ENCODE data around the gene LRRFIP2. TPM values are rescaled to one million over a fixed set of nuclear protein-coding genes. Genes with fewer than 3 reads are reported as not detected.
"Not testable (repeated sequence)": the region's sequence is repeated elsewhere in the genome, so short reads cannot be mapped to it uniquely, and the experiment has no call there.

Gene LRRFIP2
- total and polyA plus RNA-seq, 5 experiments from 2014 or later = 11.2 to 34.0 (median 14.6) TPM

GRCh38 chr3:37154668-37155314 lies 19.6 kb downstream of the LRRFIP2 start:
- ATAC-seq (no peak), DNase-seq (peak in 1 of 10 donors; percentile 7)
- Mint-ChIP-seq H3K4me1 (peaks cover 0 to 28% (median 21%) of the 10 kb centered on the region in 4 donors), H3K36me3 (peaks cover 0 to 49% (median 22%) of the 10 kb centered on the region in 3 donors), H3K27ac (peak overlapping the region in 1 of 10 donors; percentile 54), H3K27me3 (no peaks in the 10 kb centered on the region), H3K9me3 (no peaks in the 10 kb centered on the region), H3K4me3 (no peak overlapping the region)
- POLR2A ChIA-PET = no interaction called here

DNA sequence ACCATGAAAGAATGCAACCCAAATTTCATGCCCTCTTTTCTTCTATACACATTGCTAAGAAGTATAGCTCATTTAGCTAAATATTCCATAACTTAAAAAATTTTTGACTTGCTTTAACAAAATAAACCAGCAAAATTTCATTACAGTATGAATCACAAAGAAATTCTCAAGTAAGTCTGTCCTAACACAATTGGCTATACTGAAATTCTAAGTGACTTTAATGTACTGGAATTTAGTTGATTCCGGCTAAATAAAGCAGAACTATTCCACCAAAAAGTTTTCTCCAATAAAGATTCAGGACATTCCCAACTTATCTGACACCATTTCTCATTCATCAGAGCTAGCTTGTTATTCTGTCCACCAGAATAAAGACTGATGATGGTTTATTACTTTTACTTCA lies 23.8 kb downstream of the LRRFIP2 start:
- no peak overlapping the region for H3K27ac Mint-ChIP-seq
- no peaks in the 10 kb centered on the region for H3K27me3 Mint-ChIP-seq
- H3K4me3 Mint-ChIP-seq = no peak overlapping the region
- ATAC-seq (no peak), DNase-seq (no peak)
- H3K36me3 Mint-ChIP-seq = peaks cover 0 to 59% (median 39%) of the 10 kb centered on the region in 3 donors
- POLR2A ChIA-PET = no interaction called here
- no peaks in the 10 kb centered on the region for H3K9me3 Mint-ChIP-seq
- H3K4me1 Mint-ChIP-seq = peaks cover 1 to 26% (median 14%) of the 10 kb centered on the region in 4 donors

DNA sequence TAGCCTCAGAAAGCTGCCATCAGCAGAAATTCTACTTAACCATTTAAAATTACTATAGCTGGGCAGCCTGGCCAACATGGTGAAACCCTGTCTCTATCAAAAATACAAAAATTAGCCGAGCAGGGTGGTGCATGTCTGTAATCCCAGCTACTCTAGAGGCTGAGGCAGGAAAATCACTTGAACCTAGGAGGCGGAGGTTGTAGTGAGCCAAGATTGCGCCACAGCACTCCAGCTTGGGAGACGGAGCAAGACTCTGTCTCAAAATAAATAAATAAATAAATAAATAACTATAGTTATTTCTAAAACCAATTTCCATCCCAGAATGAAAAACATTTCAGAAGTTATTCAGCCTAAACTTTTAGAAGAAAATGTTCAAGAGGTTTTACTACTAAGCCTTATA lies 25.1 kb downstream of the LRRFIP2 start:
- Mint-ChIP-seq H3K27ac (no peak overlapping the region), H3K4me3 (no peak overlapping the region), H3K36me3 (peaks cover 0 to 54% (median 43%) of the 10 kb centered on the region in 3 donors), H3K27me3 (no peaks in the 10 kb centered on the region), H3K9me3 (no peaks in the 10 kb centered on the region), H3K4me1 (peaks cover 1 to 24% (median 6%) of the 10 kb centered on the region in 4 donors)
- DNase-seq (no peak), ATAC-seq (no peak)
- POLR2A ChIA-PET = no interaction called here

GRCh38 chr3:37148208-37148607 lies 26.2 kb downstream of the LRRFIP2 start:
- DNase-seq = no peak
- no peaks in the 10 kb centered on the region for H3K27me3 Mint-ChIP-seq
- peaks cover 1 to 22% (median 5%) of the 10 kb centered on the region in 4 donors for H3K4me1 Mint-ChIP-seq
- H3K27ac Mint-ChIP-seq = no peak overlapping the region
- no peak for ATAC-seq
- POLR2A ChIA-PET = no interaction called here
- H3K4me3 Mint-ChIP-seq = no peak overlapping the region
- peaks cover 1 to 44% (median 43%) of the 10 kb centered on the region in 3 donors for H3K36me3 Mint-ChIP-seq
- no peaks in the 10 kb centered on the region for H3K9me3 Mint-ChIP-seq

DNA sequence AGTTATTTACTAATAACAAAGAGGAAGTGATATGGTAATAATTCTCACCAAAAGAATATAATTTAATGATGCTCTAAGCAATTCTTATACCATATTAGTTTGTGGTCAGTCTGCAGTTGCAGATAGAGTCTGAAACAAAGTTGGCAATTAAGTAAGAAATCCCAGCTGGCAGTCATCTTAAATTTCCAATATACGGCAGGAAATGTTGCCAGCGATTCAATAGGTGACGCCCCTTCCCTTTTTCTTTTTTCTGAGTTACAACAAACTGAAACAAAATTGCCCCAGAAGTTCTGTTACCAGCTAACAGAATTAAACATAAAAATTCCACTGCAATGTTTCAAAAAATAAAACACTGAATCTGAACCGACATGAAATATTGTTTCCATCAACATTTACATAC lies 26.7 kb downstream of the LRRFIP2 start:
- Mint-ChIP-seq H3K27me3 (no peaks in the 10 kb centered on the region), H3K36me3 (peaks cover 6 to 47% (median 41%) of the 10 kb centered on the region in 3 donors), H3K4me1 (peaks cover 3 to 22% (median 5%) of the 10 kb centered on the region in 4 donors), H3K9me3 (no peaks in the 10 kb centered on the region), H3K27ac (no peak overlapping the region), H3K4me3 (no peak overlapping the region)
- no peak for ATAC-seq
- no peak for DNase-seq
- POLR2A ChIA-PET = no interaction called here

- H3K4me3 Mint-ChIP-seq, H3K27me3 Mint-ChIP-seq, POLR2A ChIA-PET, H3K27ac Mint-ChIP-seq, H3K9me3 Mint-ChIP-seq, ATAC-seq, DNase-seq: not testable (repeated sequence)
- peaks cover 6 to 44% (median 36%) of the 10 kb centered on the region in 3 donors for H3K36me3 Mint-ChIP-seq
- H3K4me1 Mint-ChIP-seq = peaks cover 3 to 22% (median 4%) of the 10 kb centered on the region in 4 donors
These were observed 27.5 kb downstream of the LRRFIP2 start for GRCh38 chr3:37146927-37147326.

DNA sequence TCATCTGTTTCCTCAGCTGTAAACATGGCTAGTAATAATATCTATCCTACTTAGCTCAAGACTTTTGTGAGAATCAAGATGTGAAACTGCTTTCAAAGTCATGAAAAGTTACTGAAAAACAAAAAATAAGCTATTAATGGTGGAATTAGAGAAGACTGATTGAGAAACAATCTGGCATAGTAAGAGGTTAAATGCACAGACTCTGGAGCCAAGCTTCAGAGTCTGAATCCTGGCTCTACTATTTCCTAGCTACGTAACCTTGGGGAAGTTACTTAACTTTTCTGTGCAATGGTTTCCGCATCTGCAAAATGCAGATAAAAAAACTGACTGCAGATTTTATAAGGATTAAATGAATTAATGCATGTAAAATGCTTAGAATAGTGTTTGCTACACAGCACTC lies 28.8 kb downstream of the LRRFIP2 start:
- POLR2A ChIA-PET = no interaction called here
- peaks cover 6 to 41% (median 27%) of the 10 kb centered on the region in 3 donors for H3K36me3 Mint-ChIP-seq
- H3K4me3 Mint-ChIP-seq = no peak overlapping the region
- ATAC-seq (no peak), DNase-seq (no peak)
- H3K9me3 Mint-ChIP-seq = no peaks in the 10 kb centered on the region
- no peaks in the 10 kb centered on the region for H3K27me3 Mint-ChIP-seq
- peaks cover 0 to 22% (median 3%) of the 10 kb centered on the region in 4 donors for H3K4me1 Mint-ChIP-seq
- H3K27ac Mint-ChIP-seq = peak overlapping the region in 1 of 10 donors; percentile 43

DNA sequence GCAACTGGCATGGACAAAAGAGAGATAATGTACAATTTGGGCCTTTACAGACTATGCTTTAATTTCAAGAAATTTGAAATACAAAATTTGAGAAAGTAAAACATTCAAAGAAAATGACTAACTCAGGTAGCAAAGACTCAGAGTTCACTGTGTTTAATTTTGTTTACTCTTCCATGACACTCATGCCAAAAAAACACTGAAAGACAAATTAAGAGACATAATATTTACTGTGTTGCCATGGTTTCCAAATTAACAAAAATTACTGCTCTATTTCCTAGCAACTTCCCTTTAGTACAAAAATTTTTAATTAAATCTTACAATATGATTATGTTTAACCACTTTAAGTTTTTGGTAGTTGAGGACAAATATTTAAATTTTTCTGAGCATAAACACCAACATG lies 29.6 kb downstream of the LRRFIP2 start:
- Mint-ChIP-seq H3K27ac (no peak overlapping the region), H3K27me3 (no peaks in the 10 kb centered on the region), H3K36me3 (peaks cover 6 to 41% (median 27%) of the 10 kb centered on the region in 3 donors), H3K9me3 (no peaks in the 10 kb centered on the region), H3K4me1 (peaks cover 0 to 22% (median 3%) of the 10 kb centered on the region in 4 donors), H3K4me3 (no peak overlapping the region)
- ATAC-seq = no peak
- POLR2A ChIA-PET = no interaction called here
- DNase-seq = no peak

- Mint-ChIP-seq H3K27ac (peak overlapping the region in 1 of 10 donors; percentile 29), H3K9me3 (no peaks in the 10 kb centered on the region), H3K27me3 (no peaks in the 10 kb centered on the region), H3K4me3 (no peak overlapping the region), H3K36me3 (peaks cover 6 to 41% (median 26%) of the 10 kb centered on the region in 3 donors), H3K4me1 (peaks cover 0 to 22% (median 3%) of the 10 kb centered on the region in 4 donors)
- DNase-seq = no peak
- no peak for ATAC-seq
- POLR2A ChIA-PET = no interaction called here
These were observed 30.6 kb downstream of the LRRFIP2 start for GRCh38 chr3:37143821-37144220.

DNA sequence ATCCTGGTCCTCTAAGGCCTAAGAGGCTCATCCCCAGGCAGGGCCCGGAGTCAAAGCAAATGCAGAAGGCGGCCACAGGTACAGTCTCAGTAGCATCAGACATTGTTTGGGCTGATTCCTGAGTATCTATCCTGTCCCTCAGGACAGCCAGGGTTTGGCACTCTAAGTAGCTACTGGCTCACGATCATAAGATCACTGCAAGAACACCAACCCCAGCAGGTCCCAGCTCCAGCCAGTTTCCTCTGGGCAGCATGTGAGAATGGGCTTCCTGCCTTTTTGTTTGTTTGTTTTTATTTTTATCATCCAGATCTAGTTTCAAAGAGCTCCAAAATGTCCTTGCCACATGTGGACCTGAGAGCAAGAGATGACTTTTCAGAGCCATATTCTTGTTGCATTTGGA lies 32.7 kb downstream of the LRRFIP2 start:
- Mint-ChIP-seq H3K4me1 (peaks cover 0 to 18% (median 5%) of the 10 kb centered on the region in 4 donors), H3K9me3 (no peaks in the 10 kb centered on the region), H3K27ac (no peak overlapping the region), H3K36me3 (peaks cover 6 to 26% (median 6%) of the 10 kb centered on the region in 3 donors), H3K27me3 (no peaks in the 10 kb centered on the region), H3K4me3 (no peak overlapping the region)
- POLR2A ChIA-PET = no interaction called here
- ATAC-seq = no peak
- no peak for DNase-seq

GRCh38 chr3:37140899-37141541 lies 33.4 kb downstream of the LRRFIP2 start:
- Mint-ChIP-seq H3K4me1 (peaks cover 0 to 19% (median 5%) of the 10 kb centered on the region in 4 donors), H3K9me3 (no peaks in the 10 kb centered on the region), H3K4me3 (no peak overlapping the region), H3K27ac (no peak overlapping the region), H3K27me3 (no peaks in the 10 kb centered on the region), H3K36me3 (peaks cover 0 to 20% (median 6%) of the 10 kb centered on the region in 3 donors)
- POLR2A ChIA-PET = no interaction called here
- DNase-seq = no peak
- ATAC-seq = no peak

GRCh38 chr3:37139567-37140052 lies 34.8 kb downstream of the LRRFIP2 start:
- POLR2A ChIA-PET = no interaction called here
- ATAC-seq = no peak

DNA sequence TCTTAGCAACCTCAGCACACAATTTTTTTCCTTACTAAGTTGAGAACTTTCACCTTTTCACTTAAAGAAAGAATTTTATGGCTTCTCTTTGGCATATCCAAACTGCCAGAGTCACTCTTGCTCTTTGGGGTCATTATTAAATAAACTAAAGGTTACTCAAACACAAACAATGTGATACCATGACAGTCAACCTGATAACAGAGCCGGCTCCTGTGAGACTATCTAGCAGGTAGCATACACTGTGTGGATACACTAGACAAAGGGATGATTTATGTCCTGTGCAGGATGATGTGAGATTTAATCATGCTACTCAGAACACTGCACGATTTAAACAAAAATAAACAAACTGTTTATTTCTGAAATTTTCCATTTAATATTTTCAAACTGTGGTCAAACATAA lies 35.6 kb downstream of the LRRFIP2 start:
- Mint-ChIP-seq H3K27ac (no peak overlapping the region), H3K4me3 (no peak overlapping the region), H3K4me1 (peaks cover 0 to 5% (median 3%) of the 10 kb centered on the region in 4 donors), H3K36me3 (peaks cover 0 to 12% (median 6%) of the 10 kb centered on the region in 3 donors), H3K27me3 (no peaks in the 10 kb centered on the region), H3K9me3 (no peaks in the 10 kb centered on the region)
- POLR2A ChIA-PET = no interaction called here
- no peak for ATAC-seq
- no peak for DNase-seq

More at GRCh38 chr3:37139567-37140052, 34.8 kb downstream of the LRRFIP2 start:
- Mint-ChIP-seq H3K4me3 (no peak overlapping the region), H3K27ac (no peak overlapping the region), H3K4me1 (peaks cover 0 to 11% (median 3%) of the 10 kb centered on the region in 4 donors), H3K36me3 (peaks cover 0 to 20% (median 6%) of the 10 kb centered on the region in 3 donors), H3K27me3 (no peaks in the 10 kb centered on the region), H3K9me3 (no peaks in the 10 kb centered on the region)
- DNase-seq = no peak

Measured in naive thymus-derived CD8-positive, alpha-beta T cell (primary cell).